HG03460 (cell line): Measurements from ENCODE around the gene H19.

ENCODE experiments used
- ATAC-seq: cut with Tn5 transposase; IDR thresholded peaks from one replicate; pipeline ENCODE4 v1.9.1; 2021; ENCODE audit not compliant: unreplicated experiment

Gene H19

DNA sequence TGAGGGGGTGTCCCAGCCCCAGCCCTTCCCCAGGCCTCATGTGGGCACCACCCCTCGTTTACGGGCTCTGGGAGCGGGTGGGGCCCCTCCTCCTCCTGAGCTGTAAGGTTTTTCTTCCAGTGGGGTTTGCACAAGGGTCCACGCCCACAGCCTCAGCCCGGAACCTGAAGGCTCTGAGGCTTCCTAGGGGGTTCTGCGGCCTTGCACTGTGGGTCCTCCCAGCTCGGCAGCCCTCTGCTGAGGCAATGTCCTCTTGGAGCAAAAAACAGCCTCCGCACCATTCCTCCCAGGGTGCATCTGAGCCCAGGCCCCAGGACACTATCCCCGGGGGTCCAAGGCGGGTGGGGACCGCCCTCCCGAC, 14.1 kb downstream of the H19 start:
- ATAC-seq, result no peak

DNA sequence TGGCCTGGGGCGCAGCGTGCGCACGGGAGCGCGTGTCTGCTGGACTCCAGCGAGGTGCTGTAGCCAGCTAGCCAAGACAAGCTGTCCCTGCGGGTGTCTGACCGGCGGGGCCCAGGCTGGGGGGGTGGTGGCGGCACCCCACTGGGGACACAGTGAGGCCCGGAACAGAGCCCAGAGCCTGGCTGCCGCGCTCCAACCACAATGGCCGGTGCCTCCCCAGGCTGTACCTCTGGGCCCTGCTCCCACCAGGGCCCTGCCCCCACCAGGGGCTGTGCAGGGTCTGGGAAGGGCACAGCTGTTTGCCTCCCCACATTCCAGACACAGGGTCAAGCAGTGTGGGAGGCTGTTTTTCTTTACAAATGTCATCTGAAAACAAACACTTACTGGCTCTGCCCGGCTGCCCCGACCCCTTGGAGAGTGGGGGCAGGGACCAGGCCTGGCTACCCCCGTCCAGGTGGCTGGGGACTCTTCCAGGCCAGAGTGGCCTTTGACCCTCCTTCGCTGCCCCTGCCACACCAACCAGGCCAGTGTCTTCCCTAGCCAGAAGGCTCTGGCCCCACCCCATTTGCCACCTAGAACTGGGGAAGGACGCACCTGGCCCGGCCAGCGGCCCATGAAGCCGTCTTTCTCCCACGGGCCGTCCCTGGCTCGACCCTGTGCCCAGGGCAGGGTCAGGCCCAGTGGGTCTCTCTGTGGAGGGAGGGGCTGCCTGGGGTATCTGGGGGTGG, 14.6 kb downstream of the H19 start:
- ATAC-seq, result no peak

DNA sequence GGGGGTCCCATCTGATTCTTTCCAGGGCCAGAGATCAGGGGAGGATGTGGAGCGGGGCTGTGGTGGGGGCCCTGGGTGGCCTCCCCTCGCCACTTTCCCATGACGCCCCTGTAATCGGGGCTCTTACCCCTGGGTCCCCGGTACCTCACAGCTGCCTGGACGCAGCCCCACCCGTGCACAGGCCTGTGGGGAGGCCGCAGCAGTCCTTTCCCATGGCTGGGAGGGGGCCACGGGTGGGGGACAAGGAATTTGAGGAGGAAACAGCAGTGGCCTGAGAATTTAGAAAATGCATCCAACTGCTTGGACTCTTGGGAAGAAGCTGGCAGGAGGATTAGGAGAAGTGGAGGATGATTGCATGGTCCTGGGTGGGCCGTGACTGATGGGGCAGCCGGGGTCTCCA, 18.0 kb downstream of the H19 start:
- ATAC-seq, result no peak

DNA sequence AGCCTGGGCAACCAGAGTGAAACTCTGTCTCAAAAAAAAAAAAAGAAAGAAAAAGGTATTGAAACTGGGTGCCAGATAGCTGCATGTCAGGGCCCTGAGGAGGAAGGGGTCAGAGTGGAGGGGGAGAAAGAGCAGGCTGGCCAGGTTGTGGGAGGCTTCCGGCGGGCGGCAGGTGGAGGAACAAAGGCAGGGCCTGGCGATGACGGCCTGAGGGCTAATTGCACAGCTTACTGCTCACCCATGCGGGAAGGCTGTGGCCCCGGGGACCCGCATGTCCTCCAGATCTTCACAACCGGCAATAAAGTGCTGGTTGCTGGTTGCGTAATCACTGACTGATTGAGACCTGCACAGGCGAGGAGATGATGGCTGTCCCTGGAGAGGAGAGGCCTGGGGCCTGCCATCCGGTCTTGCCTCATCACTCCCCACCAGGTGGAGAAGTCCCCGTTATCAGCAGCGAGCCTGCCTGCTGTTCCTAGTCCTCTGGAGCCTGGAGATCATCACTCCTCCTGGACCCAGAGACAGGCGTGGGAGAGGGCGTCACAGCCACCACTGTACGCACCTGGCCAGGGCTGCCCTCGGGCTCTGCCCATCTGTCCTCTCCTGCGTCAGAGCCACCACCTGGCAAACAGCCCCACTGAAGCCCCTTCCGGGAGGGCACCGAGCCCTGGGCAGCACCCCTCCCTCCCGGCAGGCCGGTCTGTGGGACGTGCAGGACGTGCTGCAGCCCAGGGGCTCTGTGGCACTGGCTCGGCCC, 18.7 kb downstream of the H19 start:
- no peak for ATAC-seq

DNA sequence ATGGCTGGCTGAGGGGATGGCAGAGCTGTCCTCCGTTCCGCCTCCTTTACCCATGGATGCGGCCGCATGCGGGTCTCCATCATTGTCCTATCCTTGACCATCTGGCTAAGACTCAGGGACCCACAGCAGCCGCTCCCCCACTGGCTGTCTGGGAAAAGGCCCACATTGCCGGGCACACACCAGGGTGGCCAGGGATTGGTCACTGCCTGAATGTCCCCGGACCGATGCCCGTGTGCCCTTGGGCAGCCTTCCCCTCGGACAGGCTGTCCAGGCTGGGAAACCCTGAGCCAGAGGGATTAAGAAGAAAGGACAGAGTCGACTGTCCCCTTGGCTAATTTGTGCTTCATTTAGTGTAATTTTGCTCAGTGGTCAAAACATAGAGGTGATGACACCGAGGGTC, 22.5 kb downstream of the H19 start:
- ATAC-seq, result no peak

DNA sequence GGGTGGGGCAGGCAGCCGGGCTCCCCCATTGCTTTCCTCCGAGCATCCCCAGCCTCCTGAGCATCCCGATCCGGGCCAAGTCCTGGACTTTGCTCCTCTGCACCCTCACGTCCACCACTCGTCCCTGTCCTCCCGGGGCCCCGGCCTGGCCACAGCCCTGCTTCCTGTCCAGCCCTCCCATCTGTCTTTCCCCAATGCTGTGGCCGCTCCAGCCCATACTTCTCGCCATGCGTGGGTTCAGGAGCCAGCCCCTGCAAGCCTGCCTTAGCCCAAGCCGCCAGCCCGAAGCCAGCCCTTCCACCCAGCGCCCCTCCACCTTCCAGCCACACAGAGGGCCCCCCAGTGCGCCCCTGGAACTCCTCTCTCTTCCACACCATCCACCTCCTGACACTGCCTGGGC, 26.7 kb downstream of the H19 start:
- ATAC-seq, result no peak

DNA sequence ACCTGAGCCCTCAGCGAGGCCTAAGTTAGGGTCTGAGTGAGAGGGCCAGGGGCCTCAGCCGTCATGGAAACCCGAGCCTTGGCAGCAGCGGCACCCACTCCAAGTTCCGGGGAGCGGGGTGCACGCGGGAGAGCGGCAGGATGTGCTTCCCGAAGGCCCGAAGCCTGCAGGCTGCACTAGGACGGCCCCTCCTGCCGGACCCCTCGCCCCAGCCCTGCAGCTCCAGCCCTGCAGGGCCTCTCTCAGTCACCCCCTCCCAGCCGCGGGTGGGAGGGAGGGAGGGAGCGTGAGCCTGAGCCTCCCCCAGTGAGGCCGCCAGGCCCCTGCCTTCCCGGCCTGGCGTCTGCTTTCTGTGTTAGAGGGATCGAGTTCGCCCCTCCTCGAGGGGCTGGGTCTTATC, 27.9 kb downstream of the H19 start:
- ATAC-seq, result no peak

DNA sequence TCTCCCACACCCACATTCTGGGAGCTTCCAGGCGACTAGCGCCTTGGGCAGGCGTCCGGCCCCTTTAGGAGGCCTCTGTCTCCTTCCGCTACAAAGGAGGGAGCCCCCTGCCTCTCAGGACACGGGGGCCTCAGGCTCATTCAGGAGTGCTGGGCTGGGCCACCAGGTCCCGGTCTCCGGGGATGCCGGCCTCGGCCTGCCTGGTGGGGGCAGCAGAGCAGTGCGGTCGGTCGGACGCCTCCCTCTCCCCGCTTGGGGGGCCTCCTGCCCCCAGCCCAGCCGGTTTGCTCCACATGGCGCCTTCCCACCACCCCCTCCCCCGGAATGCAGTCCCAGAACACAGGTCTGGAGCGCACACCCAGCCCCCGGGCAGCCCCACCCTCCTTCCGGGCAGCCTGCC, 28.6 kb downstream of the H19 start:
- no peak for ATAC-seq

DNA sequence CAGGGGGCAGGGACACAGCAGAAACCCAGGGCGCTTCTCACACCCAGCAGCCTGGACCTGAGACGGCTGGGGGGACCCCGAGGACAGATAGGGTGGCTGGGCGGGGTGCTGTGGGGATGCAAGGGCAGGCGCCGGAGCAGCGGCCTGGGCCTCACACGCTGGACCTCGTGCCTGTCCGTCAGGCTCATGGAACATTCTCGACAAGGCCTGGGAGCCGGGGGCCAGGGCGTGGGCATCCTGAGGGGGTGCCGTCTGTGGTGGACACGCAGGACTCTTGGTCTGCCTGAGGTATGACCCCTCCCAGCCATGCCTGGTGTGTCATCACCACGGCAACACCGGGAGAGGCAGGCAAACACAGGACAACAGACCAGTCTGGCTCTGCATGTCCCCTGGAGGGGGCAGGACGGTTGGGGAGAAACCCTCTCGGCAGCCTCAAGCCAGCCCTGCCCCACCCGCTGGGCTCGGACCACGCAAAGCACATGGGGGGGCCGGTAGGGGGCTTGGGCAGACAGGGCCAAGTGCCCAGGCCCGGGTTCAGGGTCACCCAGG, 29.1 kb downstream of the H19 start:
- no peak for ATAC-seq

DNA sequence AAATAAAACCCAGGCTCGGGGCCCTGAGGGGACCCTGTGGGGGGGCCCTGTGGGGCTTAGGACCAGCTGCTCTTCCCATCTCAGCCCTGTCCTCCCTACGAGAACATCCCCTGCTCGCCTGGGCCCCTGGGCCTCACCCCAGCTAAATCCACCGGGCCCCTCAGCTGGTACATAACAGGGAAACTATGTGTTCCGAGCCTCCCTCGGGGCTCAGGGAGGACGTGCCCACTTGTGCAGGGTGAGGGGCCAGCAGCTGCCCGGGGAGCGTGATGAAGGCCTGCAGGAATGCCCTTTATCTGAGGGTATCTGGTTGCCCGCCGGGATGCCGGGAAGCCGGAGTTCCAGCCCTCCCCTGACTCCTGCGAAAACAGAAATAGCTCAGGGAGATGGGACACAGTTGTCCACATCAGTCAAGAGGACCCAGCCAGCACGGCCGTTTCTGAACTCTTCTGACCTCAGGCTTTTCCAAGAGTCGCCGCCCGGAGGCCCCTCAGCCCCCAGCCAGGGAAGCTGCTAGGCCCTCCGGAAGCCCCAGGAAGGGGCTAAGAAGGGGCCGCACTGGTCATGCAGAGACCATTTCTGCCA, 29.9 kb downstream of the H19 start:
- no peak for ATAC-seq

DNA sequence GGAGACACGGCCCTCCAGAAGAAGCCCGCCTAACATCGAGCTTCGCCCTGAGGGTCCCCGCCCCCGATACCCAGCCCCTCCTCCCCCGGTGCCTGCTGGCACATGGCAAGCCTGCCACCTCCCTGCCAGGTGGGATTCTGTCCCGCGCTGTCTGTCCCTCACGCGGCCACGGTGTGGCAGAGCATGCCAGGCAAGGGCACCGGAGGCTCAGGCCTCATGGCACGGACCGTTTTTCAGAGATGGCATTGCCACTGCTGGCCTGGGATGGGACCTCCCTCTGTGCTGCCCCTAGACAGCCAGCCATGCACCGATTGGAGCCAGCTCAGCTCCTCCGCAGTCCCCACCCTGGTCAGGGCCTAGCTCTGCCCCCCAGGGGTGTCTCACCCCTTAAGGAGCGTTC, 31.1 kb downstream of the H19 start:
- ATAC-seq, result no peak

DNA sequence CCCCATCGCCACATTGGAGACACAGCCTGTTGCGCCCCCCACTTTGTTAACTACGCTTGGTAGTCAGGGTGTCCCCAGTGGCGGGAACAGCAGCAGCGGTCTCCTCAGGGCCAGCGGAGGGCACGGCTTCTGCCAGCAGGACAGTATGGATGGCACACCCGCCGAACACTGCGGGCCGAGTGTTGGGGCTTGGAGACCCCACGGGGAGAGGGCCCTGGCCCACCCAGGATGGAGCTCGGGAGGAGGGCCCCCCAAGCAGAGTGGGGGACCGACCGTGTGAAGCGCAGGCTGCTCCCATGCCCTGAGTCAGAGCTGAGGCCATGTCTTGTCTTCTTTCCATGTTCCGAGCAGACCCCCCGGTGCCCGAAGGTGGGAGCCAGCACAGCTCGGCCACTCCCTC, 32.7 kb downstream of the H19 start:
- no peak for ATAC-seq

DNA sequence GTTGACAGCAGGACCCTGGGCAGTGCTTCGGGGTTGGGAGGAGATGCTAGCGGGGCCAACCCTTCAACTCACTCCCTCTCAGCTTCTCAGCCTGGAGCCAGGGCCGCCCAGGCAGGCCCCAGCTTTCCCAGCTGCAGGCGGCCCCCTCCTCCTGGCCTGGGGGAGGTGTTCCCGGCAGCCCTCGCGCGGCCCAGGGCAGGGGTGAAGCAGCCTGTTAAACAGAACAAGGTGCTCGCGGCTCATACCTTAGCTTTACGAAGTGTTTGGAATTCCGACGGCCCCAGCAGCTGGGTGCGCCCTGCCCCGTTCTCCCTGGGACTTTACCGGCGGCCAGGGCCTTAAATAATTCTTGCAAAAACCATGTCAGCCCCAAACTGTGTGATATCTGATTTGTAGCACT, 33.3 kb downstream of the H19 start:
- no peak for ATAC-seq

DNA sequence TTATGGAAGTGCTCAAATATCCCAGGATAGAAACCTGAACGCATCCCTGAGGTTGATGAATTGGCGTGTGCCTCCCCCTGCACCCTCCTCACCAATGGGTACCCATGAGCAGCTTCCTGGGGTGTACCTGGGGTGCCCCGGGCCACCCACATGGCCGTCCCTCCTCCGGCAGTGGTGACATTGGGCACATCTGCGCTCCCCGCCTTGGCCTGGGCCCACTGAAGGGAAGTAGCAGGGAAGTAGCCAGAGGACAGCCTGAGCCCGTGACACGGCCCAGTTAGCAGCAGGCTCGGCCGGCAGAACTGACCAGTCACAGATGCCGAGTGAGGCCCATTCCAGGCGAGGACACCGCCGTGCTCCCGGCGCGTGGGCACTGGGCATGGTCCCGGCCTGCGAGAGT, 33.8 kb downstream of the H19 start:
- no peak for ATAC-seq

DNA sequence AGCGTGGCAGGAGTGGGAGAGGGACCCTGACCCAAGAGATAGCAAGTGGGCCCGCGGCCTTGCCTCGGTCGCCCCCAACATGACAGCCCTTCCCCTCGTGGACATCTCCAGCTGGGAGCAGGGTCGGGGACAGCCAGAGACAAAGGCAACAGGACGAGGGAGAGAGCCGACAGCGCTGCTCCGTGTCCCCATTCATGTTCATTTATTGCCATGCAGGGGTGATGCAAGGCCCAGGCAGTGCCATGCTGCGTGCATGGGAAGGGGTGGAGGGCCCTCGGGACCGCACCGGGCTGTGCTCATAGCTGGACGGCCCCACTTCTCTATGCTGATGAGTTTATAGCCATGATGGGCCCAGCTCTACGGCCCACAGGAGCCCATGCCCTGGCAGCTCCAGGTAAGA, 37.9 kb downstream of the H19 start:
- no peak for ATAC-seq

DNA sequence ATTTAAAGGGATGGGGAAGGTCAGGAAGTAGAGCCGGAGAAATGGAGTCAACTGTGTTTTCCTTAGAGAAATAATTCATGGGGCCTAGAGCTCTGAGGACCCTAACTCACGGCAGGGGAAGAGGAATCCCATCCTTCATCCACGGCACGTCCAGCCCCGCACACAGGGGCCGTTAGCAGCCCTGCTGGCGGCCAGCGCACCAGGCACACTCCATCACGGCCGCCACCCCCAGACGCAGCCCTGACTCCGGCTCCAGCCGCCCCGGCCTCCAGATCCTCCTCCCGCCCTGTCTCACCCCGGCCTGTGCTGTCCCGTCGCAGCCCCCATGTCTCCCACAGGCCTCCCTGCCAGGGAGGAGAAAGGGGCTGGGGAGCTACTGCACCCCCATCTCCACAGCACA, 39.3 kb downstream of the H19 start:
- ATAC-seq, result no peak

DNA sequence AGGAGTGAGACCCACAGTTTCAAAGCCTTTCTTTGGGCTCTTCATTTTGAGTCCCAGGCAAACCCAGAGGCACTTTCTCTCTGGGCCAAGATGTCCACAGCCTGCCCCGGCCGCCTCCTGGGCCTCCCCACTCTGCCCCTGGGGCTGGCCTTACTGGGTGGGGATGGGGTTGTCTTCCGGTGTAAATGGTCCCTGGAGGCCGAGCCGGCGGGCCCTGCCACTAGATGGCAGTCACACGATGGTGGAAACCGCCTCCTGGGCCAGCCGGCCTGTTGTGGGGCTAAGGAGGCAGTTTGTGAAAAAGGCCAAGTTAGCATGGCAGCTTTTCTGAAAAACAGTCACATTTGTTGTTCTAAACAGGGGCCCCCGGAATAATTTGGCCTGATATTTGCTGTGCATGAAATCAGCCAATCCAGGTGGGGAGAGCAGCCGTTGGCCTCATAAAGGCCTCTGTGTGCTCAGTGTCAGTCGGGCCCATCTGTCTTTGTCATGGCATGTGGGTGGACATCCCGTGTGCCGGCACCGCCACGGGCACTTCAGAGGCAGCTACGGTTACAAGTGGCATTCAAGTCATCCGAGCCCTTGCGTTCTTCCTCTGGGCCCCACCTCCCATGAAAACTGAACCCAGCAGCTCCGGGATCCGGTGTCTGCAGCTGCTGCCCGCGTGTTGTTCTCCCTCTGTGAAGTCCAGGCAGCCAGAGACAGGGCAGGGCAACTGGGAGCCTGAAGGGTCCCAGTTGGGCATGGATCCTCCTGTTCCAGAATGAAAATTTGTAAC, 44.0 kb downstream of the H19 start:
- no peak for ATAC-seq

DNA sequence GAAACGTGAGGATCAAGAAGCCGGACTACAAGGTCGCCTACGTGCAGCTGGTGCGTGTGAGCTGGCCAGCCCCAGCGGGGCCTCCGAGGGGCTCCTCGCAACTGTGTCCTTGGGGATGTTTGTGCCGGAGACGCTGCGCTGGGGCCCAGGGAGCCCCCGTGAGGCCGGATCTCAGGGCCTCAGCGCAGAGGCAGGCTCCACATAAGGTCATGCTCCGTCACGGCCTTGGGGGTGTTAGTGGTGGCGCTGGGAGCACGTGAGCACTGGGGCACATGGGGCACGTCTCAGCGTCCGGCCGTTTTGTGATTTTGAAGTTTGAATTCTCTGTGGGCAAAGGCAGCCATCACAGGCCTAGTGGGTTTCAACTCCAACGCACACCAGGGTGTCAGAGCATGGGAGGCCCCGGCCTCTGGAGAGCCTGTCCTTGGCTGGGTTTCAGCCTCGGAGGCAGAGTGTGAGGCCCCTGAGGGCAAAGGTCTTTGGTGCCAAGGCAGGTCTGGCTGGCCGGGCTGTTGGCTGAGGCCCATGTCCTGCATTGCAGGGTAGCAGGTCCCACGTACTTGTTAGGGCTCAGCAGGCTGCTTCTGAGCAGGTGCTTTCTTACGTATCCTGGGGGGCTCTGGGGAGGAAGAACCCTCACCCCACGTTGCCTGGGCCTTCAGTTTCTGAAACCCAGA, 44.7 kb downstream of the H19 start:
- ATAC-seq, result no peak

DNA sequence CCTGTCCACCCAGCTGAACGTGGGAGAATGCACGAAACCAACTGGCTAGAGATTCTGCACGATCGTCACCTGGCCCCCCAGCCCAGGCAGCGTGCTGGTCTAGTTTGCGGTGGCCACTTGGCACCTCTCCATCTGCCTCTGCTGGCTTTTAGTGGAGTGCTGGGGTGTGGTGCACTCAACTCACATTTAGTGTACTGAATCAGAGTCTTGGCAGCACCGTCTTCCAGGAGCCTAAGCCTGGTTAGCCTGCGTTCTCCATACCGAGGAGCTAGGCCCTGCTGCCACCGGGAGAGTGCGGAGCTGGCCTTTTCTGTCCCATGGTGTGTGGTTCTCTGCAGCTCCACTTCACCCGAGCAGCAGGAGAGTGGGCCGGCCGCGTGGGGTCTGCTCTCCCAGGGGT, 47.7 kb downstream of the H19 start:
- no peak for ATAC-seq

DNA sequence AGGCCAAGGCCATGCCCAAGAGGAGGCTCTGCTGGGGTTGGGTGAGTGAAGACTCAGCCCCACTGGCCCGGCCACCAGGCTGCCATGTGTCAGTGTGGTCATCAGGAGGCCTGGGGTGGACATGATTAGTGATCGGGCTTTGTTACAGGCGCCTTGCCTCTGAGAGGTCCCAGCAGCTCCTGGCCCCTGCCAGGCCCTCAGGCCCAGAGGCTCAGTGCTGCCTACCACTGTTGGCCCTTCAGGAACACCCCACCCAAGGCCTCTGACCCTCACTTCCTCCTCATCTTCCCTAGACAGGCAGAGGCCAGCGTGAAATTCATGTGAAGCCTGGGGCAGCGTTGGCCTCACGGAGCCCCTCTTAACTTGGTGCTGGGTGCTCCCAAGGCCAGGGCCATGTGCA, 48.3 kb downstream of the H19 start:
- no peak for ATAC-seq

DNA sequence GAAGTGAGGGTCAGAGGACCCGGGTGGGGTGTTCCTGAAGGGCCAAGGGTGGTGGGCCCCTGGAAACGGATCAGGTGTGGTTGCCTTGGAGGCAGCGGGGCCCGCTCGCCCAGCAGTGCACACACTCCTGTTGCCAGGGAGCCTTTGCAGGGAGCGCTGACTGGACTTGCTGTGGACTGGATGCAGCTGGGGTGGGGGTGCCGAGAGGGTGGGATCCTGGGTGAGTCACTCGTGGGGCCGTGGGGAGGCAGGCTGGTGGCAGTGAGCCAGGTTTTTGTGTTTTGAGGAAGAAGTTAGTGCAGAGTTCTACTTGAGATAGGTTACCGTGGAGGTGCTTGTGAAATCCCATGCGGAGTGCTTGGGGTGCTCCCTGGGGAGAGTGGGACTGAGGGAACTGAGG, 49.3 kb downstream of the H19 start:
- ATAC-seq, result no peak
